VCaP (cell line): ENCODE results near the gene SLC34A3.

ENCODE experiments used
- H3K27ac ChIP-seq: fragments of 450-650 bp; 2 replicates; pipeline ENCODE4 v1.5.1; 2017
- CTCF ChIP-seq: fragments of 450-650 bp; conservative IDR thresholded peaks from 2 replicates; pipeline ENCODE4 v1.5.1; 2017; ENCODE audit warnings: mild to moderate bottlenecking, moderate library complexity

Gene SLC34A3

GRCh38 chr9:137230705-137231371 is at the start of gene SLC34A3:
TSS of gene SLC34A3 (plus strand) at chr9:137230901. CDS start at chr9:137231703, 802 bp downstream.
- H3K27ac ChIP-seq: no peak within 1 kb of the TSS
- TF ChIP-seq CTCF: no peak

- no peak for TF ChIP-seq CTCF
Measured at GRCh38 chr9:137181680-137182079, 49.0 kb upstream of the SLC34A3 start.

GRCh38 chr9:137182836-137183235 is 47.9 kb upstream of the SLC34A3 start:
- H3K27ac ChIP-seq: no peak overlapping the region
- TF ChIP-seq CTCF: no peak

More at GRCh38 chr9:137181680-137182079, 49.0 kb upstream of the SLC34A3 start:
- H3K27ac ChIP-seq: no peak overlapping the region

- no peak for TF ChIP-seq CTCF
- no peak overlapping the region for H3K27ac ChIP-seq
Measured at GRCh38 chr9:137183980-137184595, 46.6 kb upstream of the SLC34A3 start.

GRCh38 chr9:137184881-137185660 is 45.6 kb upstream of the SLC34A3 start:
- no peak overlapping the region for H3K27ac ChIP-seq
- no peak for TF ChIP-seq CTCF

- H3K27ac ChIP-seq: peak overlapping the region; percentile 16; the same call in 1 of the 2 replicates
- TF ChIP-seq CTCF: no peak
Measured at GRCh38 chr9:137185921-137186320, 44.8 kb upstream of the SLC34A3 start.

GRCh38 chr9:137186385-137186784 is 44.3 kb upstream of the SLC34A3 start:
- H3K27ac ChIP-seq: peak overlapping the region; percentile 16; the same call in 1 of the 2 replicates
- no peak for TF ChIP-seq CTCF
